ENCODE data around the gene VPS41.
"Not testable (repeated sequence)": the region's sequence is repeated elsewhere in the genome, so short reads cannot be mapped to it uniquely, and the experiment has no call there.

The VPS41 gene

GRCh38 chr7:38854947-38855346 is 54.0 kb downstream of the VPS41 start:
- not testable (repeated sequence) for DNase-seq (ENCODE audit: low read depth)

GRCh38 chr7:38851321-38851720 is 57.7 kb downstream of the VPS41 start:
- DNase-seq (ENCODE audit: low read depth) = no peak

GRCh38 chr7:38846280-38846679 is 62.7 kb downstream of the VPS41 start:
- no peak for DNase-seq (ENCODE audit: low read depth)

GRCh38 chr7:38844952-38845563 is 63.9 kb downstream of the VPS41 start:
- DNase-seq (ENCODE audit: low read depth) = no peak

GRCh38 chr7:38842746-38843145 is 66.2 kb downstream of the VPS41 start:
- no peak for DNase-seq (ENCODE audit: low read depth)

- no peak for DNase-seq (ENCODE audit: low read depth)
Observed at GRCh38 chr7:38840736-38841460, 68.1 kb downstream of the VPS41 start.

GRCh38 chr7:38839851-38840250 is 69.1 kb downstream of the VPS41 start:
- DNase-seq (ENCODE audit: low read depth) = no peak

GRCh38 chr7:38838725-38839385 is 70.1 kb downstream of the VPS41 start:
- no peak for DNase-seq (ENCODE audit: low read depth)

GRCh38 chr7:38834357-38834756 is 74.6 kb downstream of the VPS41 start:
- no peak for DNase-seq (ENCODE audit: low read depth)

- DNase-seq (ENCODE audit: low read depth) = no peak
Observed at GRCh38 chr7:38833329-38833728, 75.7 kb downstream of the VPS41 start.

GRCh38 chr7:38831259-38831996 is 77.6 kb downstream of the VPS41 start:
- DNase-seq (ENCODE audit: low read depth) = no peak

- DNase-seq (ENCODE audit: low read depth) = no peak
Observed at GRCh38 chr7:38830826-38831225, 78.2 kb downstream of the VPS41 start.

GRCh38 chr7:38829488-38830165 is 79.4 kb downstream of the VPS41 start:
- no peak for DNase-seq (ENCODE audit: low read depth)

- no peak for DNase-seq (ENCODE audit: low read depth)
Observed at GRCh38 chr7:38828026-38828425, 81.0 kb downstream of the VPS41 start.

- no peak for DNase-seq (ENCODE audit: low read depth)
Observed at GRCh38 chr7:38825721-38826440, 83.1 kb downstream of the VPS41 start.

- no peak for DNase-seq (ENCODE audit: low read depth)
Observed at GRCh38 chr7:38824948-38825347, 84.0 kb downstream of the VPS41 start.

GRCh38 chr7:38822549-38822948 is 86.4 kb downstream of the VPS41 start:
- DNase-seq (ENCODE audit: low read depth) = no peak

- DNase-seq (ENCODE audit: low read depth) = no peak
Observed at GRCh38 chr7:38820571-38820970, 88.4 kb downstream of the VPS41 start.

GRCh38 chr7:38819463-38819862 is 89.5 kb downstream of the VPS41 start:
- DNase-seq (ENCODE audit: low read depth) = no peak

GRCh38 chr7:38817526-38817925 is 91.5 kb downstream of the VPS41 start:
- DNase-seq (ENCODE audit: low read depth) = no peak

- no peak for DNase-seq (ENCODE audit: low read depth)
Observed at GRCh38 chr7:38813768-38814167, 95.2 kb downstream of the VPS41 start.

Measured in activated T-cell treated with anti-CD3 and anti-CD28 coated beads for 48 hours (primary cell).